Gastroesophageal sphincter (tissue), 3 donors: ENCODE data around the gene FN1.

Source experiments
- POLR2A ChIP-seq, 2 donors: fragments of 450-650 bp; IDR thresholded peaks; one replicate each; pipeline ENCODE4 v1.6.1; 2017; ENCODE audit warnings: antibody characterized with exemption in 2 of 2, mild to moderate bottlenecking in 2 of 2, moderate library complexity in 1 of 2
- TF ChIP-seq, protein P1 (sequence below), 4 experiments: fragments of 200-600 bp in 2 of 4; fragments of 450-650 bp in 2 of 4; sonication (generic) in 1 of 4; IDR thresholded peaks; one replicate each; pipeline ENCODE4 v1.5.1; 2017 to 2019; ENCODE audit warnings: antibody characterized with exemption in 4 of 4, mild to moderate bottlenecking in 2 of 4, moderate library complexity in 2 of 4

DNA sequence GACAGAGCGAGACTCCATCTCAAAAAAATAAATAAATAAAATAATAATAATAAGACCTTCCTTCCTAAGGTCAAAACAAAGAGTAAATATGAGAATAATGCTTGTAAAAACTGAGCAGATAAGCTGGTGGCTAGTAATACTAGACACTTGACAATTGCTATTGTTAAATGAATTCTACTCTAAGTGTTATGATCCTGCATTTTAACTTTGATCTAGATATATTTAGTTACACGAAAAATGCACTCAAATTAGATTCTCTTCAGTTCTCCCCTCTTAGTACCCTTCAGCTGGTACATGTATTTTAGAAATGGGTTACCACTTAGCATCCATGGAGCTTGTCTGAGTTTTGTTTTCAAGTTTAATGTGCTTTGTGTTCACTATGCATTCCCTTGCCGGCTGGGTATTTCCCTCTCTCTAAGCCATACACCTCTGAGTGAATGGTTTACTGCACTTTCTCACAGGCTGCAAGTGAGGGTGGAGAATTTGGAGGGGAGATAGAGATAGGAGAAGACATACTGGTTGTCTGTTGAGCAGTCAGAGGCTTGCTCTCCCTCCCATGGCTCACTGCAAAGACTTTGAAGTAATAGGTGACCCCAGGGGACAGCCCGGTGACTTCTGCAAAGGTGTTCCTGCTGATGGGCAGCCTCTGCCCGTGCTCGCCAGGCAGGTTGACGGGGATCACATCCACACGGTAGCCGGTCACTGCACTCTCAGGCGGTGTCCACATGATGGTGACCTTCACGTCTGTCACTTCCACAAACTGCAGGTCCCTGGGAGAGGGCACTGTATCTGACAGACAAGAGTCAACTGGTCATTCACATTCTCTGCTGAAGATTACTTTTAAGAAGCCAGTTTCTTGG is 29.9 kb downstream of the FN1 start:
- no peak for TF ChIP-seq POLR2A (IDR thresholded peaks at IDR 0.05)
- TF ChIP-seq, protein P1, sequence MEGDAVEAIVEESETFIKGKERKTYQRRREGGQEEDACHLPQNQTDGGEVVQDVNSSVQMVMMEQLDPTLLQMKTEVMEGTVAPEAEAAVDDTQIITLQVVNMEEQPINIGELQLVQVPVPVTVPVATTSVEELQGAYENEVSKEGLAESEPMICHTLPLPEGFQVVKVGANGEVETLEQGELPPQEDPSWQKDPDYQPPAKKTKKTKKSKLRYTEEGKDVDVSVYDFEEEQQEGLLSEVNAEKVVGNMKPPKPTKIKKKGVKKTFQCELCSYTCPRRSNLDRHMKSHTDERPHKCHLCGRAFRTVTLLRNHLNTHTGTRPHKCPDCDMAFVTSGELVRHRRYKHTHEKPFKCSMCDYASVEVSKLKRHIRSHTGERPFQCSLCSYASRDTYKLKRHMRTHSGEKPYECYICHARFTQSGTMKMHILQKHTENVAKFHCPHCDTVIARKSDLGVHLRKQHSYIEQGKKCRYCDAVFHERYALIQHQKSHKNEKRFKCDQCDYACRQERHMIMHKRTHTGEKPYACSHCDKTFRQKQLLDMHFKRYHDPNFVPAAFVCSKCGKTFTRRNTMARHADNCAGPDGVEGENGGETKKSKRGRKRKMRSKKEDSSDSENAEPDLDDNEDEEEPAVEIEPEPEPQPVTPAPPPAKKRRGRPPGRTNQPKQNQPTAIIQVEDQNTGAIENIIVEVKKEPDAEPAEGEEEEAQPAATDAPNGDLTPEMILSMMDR (IDR thresholded peaks at IDR 0.05): no peak
